ENCODE measurements around the gene DLX3.

GRCh38 chr17:50009282-50009681, 14.3 kb upstream of the DLX3 start:
- TF ChIP-seq CTCF (IDR thresholded peaks at IDR 0.05), result no peak
- TF ChIP-seq POLR2A (IDR thresholded peaks at IDR 0.05), result no peak

Measured in uterus (tissue), 2 donors.